HG02852 (cell line): ENCODE measurements around the gene GGTLC1.
"Not testable (repeated sequence)": the region's sequence is repeated elsewhere in the genome, so short reads cannot be mapped to it uniquely, and the experiment has no call there.

Experiments
- ATAC-seq: cut with Tn5 transposase; IDR thresholded peaks from one replicate; pipeline ENCODE4 v1.9.1; 2021; ENCODE audit warnings: mild to moderate bottlenecking, moderate library complexity; ENCODE audit not compliant: unreplicated experiment

The GGTLC1 gene

GRCh38 chr20:23995291-23995690, 6.7 kb upstream of the GGTLC1 start:
- not testable (repeated sequence) for ATAC-seq

GRCh38 chr20:23994001-23994633, 5.5 kb upstream of the GGTLC1 start:
- ATAC-seq: not testable (repeated sequence)

GRCh38 chr20:23993440-23993839, 4.9 kb upstream of the GGTLC1 start:
- ATAC-seq: not testable (repeated sequence)

DNA sequence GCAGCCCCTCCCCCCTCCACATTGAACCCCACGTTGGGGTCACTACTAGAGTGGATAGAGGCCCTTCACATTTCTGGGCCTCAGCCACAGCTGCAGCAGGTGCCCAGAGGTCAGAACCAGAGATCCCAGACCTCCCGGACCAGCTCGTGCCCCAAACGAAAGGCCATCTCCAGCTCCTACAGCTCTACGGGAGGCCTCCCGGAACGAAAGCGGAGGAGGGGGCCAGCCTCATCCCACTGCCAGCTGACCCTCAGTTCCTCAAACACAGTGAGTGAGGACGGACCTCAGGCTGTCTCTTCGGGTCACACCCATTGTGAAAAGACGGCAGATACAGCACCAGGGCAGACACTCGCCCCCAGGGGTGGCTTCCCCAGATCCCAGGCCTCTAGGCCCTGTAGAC, 1.7 kb upstream of the GGTLC1 start:
- not testable (repeated sequence) for ATAC-seq

DNA sequence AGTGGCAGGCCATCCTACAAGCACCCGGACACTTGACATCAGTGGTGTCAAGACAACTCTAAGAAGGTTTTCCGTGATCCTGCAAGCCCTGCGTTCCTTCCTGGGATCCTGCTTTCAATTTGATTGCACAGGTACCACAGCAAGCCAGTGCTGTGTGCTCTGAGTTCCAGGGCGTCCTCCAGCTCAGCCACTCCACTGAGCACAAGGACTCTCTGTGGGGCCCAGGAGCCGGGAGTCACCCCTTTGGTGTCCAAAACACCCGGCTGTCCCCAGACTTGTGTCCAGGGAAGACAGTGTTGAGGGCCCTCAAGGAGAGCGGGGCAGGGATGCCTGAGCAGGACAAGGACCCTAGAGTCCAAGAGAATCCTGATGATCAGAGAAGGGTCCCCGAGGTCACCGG, 387 bp upstream of the GGTLC1 start:
- not testable (repeated sequence) for ATAC-seq

GRCh38 chr20:23986716-23987115, 1.9 kb downstream of the GGTLC1 start:
- ATAC-seq: not testable (repeated sequence)

DNA sequence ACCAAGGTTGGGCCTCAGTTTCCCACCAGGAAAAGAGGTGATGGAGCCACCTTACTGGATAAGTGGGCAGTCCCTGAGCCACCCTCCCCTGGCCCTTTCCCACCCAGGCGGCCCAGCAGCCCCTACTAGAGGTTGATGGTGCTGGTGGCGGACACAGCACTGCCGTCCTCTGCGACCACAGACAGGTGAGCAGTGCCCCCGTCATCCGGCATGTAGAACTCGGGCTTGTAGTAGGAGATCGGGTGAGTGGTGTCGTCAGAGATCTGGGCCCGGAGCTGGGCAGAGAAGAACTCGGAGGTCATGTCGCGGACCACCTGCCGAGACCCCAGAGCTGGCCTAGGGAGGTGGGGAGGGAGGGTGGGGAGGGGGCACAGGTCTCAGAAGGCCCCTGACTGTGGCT, 2.3 kb downstream of the GGTLC1 start:
- ATAC-seq: not testable (repeated sequence)

DNA sequence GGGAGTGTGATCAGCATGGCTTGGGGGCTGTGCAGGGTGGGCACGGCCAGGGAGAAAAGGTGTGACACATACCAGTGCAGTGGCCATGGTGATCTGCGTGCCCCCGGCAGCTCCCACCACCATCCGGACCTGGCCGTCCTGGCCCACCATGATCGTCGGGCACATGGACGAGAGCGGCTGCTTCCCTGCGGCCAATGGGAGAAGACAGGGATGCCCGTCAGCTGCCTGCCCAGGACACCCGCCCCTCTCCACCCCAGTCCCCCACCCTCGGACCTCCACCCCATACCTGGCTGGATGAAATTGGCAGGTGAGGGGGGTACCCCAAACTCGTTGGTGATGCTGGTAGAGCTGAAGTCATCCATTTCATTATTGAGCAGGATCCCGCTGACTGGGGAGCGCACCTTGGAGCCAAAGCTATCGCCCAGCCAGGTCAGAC, 2.8 kb downstream of the GGTLC1 start:
- not testable (repeated sequence) for ATAC-seq

- not testable (repeated sequence) for ATAC-seq
Measured at GRCh38 chr20:23985066-23985789, 3.4 kb downstream of the GGTLC1 start.

DNA sequence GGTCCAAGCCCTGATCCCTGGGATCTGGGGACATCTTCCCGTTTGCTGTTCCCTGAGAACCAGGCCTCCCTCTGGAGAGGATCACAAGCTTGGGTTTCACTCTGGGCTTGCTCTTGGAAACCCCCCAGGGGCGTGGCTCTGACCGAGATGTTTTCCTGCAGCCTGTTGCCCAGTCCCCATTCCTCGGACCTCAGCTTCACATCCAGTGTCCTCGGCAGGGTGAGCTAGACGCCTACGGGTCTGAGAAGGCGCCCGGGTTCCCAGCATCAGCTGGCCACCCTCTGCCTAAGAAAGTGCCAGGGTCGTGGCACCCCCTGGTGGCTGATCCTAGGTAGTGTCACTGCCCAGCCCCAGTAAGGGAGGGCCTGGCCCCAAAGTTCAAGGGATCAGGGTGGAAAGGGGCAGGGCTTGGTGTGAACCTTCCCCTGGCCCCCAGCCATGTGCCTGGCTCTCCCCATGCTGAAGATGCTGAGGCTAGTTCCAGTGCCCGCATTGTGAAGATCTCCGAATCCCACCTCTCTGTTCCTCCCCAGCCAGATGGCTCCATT, 4.0 kb downstream of the GGTLC1 start:
- ATAC-seq: not testable (repeated sequence)

- not testable (repeated sequence) for ATAC-seq
Measured at GRCh38 chr20:23982112-23983018, 6.2 kb downstream of the GGTLC1 start.

- not testable (repeated sequence) for ATAC-seq
Measured at GRCh38 chr20:23981526-23981925, 7.1 kb downstream of the GGTLC1 start.

GRCh38 chr20:23981014-23981413, 7.6 kb downstream of the GGTLC1 start:
- not testable (repeated sequence) for ATAC-seq

DNA sequence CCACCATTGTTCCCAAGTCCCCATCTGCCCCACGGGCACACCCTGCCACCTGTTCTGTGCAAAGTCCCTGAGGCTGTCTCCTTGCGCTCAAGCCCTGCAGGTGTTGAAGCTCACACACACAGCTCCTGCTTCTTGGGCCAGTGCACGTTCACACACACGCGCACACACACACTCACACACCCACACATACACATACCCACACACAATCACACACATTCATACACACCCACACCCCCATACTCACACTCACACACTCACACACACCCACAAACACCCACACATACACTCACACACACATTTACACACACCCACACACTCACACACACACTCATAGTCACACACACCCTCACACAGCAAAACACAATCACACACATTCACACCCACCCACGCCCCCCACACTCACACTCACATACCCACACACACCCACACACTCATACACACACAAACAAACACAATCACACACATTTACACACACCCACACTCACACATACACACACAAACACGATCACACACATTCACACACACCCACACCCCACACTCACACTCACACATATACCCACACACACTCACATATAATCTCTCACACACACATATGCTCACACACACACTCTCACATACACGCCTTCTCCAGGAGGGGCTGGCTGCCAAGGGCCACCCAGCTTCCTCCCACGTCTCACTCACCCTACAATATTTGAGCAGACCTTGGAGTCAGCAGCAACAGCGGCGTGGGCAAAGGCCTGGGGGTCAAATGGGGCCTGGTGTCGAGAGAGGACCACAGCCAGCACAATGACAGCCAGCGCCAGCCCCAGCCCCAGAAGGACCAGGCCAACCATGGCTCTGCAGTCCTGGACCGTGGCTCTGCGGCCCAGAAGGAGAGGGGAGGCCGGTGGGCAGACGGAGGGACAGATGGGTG, 8.4 kb downstream of the GGTLC1 start:
- ATAC-seq: not testable (repeated sequence)

DNA sequence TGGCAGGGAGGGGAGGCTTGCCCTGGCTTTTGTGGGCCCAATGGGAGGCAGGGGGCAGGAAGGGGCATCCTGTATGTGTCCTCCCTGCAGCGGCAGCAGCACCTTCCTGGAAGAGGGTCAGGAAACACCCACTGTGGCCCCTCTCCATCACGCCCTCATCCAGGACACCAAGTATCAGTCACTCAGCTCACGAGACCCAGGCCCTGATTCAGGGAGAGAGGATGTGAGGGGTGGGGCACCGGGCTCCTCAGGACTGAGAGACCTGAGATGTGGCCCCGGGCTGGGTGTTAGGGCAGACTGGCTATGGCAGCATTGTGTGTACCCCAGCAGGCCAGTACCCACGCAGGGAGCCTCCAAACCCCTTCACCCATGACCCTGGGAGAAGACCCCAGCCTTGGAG, 9.2 kb downstream of the GGTLC1 start:
- not testable (repeated sequence) for ATAC-seq

GRCh38 chr20:23978457-23978856, 10.1 kb downstream of the GGTLC1 start:
- ATAC-seq: not testable (repeated sequence)

GRCh38 chr20:23974966-23975365, 13.6 kb downstream of the GGTLC1 start:
- ATAC-seq: no peak

DNA sequence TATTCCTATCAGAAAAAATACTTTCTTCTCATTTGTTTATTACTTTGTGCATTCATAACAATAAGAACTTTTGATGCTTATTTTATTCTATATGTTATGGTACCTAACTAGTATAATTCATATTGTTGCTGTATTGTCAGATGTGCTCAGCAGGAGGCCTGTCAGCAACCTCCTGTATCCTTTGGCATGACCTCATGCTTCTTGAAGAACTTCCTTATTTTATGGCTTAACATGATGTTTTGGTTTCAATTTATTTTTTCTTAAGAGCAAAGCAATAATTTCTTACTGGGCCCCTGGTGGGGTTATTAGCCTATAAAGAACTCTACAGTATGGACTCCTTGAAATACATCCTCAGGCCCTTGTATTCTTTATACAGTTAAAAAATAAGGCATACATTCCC, 17.3 kb downstream of the GGTLC1 start:
- ATAC-seq: no peak

GRCh38 chr20:23970049-23970448, 18.5 kb downstream of the GGTLC1 start:
- ATAC-seq: no peak

GRCh38 chr20:23967616-23967979, 21.0 kb downstream of the GGTLC1 start:
- ATAC-seq: no peak
